RWPE1 (cell line): ENCODE measurements around the gene DEPDC5.
"Not testable (repeated sequence)": the region's sequence is repeated elsewhere in the genome, so short reads cannot be mapped to it uniquely, and the experiment has no call there.

ENCODE experiments used
- CTCF ChIA-PET: fragments of 350-600 bp; sonication (Branson Sonifier 250); formaldehyde crosslinking; extraction: SDS; loops from one replicate; lab custom pipeline; 2021; lab: Yijun Ruan, JAX
- POLR2A ChIA-PET: fragments of 400-600 bp; formaldehyde crosslinking; extraction: SDS; loops from one replicate; lab custom pipeline; 2020; ENCODE audit warnings: antibody characterized with exemption; ENCODE audit not compliant: low non-redundant PET; lab: Yijun Ruan, JAX
- DNase-seq: peaks from one replicate; pipeline ENCODE4 v3.0.0; 2012; ENCODE audit warnings: low spot score
- H3K27ac ChIP-seq: fragments of 450-650 bp; 2 replicates; pipeline ENCODE4 v1.5.1; 2017
- TF ChIP-seq, protein P1 (sequence below): fragments of 450-650 bp; conservative IDR thresholded peaks from 2 replicates; pipeline ENCODE4 v1.5.1; 2017; ENCODE audit warnings: low read depth, mild to moderate bottlenecking

DEPDC5 gene

GRCh38 chr22:31776231-31776630 is 22.4 kb downstream of the DEPDC5 start:
- peak; percentile 8 for DNase-seq
- ChIA-PET CTCF (interaction anchor here (0.6 kb wide), 2 partner anchors 15 to 62 kb away, joined by 3 to 6 read pairs; no protein-coding TSS in a partner anchor), POLR2A (no interaction called here)
- TF ChIP-seq, protein P1, sequence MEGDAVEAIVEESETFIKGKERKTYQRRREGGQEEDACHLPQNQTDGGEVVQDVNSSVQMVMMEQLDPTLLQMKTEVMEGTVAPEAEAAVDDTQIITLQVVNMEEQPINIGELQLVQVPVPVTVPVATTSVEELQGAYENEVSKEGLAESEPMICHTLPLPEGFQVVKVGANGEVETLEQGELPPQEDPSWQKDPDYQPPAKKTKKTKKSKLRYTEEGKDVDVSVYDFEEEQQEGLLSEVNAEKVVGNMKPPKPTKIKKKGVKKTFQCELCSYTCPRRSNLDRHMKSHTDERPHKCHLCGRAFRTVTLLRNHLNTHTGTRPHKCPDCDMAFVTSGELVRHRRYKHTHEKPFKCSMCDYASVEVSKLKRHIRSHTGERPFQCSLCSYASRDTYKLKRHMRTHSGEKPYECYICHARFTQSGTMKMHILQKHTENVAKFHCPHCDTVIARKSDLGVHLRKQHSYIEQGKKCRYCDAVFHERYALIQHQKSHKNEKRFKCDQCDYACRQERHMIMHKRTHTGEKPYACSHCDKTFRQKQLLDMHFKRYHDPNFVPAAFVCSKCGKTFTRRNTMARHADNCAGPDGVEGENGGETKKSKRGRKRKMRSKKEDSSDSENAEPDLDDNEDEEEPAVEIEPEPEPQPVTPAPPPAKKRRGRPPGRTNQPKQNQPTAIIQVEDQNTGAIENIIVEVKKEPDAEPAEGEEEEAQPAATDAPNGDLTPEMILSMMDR = no peak
- H3K27ac ChIP-seq = no peak overlapping the region

DNA sequence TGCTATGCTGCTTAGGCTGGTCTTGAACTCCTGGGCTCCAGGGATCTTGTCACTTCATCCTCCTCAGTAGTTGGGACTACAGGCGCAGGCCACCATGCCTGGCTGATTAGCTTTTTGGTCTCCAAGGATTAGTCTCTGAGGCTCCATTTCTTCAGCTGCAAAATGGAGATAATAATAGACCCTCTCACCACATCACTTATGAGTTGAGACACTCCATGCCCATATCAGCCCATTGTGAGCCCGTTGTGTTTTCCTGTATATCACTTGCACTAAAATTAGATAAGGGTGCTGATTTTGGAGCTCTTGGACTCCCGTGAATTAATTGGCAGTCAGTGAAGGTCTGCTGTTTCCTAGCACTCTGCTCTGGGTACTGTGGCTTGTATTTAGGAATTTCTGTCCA is 36.0 kb downstream of the DEPDC5 start:
- no peak overlapping the region for H3K27ac ChIP-seq
- POLR2A ChIA-PET = no interaction called here
- CTCF ChIA-PET = no interaction called here
- DNase-seq = no peak
- TF ChIP-seq, protein P1 = no peak

DNA sequence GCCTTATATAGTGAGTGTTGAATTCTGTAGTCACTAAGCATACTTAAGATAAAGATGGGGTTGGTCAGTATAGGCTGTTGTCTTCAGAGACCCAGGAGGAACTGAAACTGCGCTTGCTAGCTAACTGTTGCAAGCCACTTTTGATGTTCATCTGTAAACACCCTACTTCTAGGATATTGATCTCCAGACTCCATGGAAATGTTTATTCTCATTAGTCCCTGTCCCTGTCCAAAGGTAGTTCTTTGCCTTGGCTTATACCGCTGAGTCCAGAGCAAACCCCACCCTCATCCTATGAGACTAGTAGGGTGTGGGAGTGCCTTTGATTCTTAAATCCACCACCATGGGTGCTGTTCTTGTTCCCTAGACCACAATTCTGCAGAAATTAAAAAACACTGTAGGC is 36.4 kb downstream of the DEPDC5 start:
- no peak overlapping the region for H3K27ac ChIP-seq
- DNase-seq = no peak
- POLR2A ChIA-PET = no interaction called here
- CTCF ChIA-PET = no interaction called here
- TF ChIP-seq, protein P1 = no peak

GRCh38 chr22:31799358-31799757 is 45.5 kb downstream of the DEPDC5 start:
- DNase-seq, POLR2A ChIA-PET: not testable (repeated sequence)
- peak overlapping the region; percentile 47; the same call in 1 of the 2 replicates for H3K27ac ChIP-seq
- CTCF ChIA-PET = interaction anchor here (0.7 kb wide), 1 partner anchor 75 kb away, joined by 4 read pairs; no protein-coding TSS in a partner anchor

GRCh38 chr22:31800065-31800464 is 46.2 kb downstream of the DEPDC5 start:
- TF ChIP-seq, protein P1 = no peak
- DNase-seq = peak; percentile 57
- POLR2A ChIA-PET = no interaction called here
- peak overlapping the region; percentile 47; the same call in 1 of the 2 replicates for H3K27ac ChIP-seq
- CTCF ChIA-PET = interaction anchor here (0.6 kb wide), 1 partner anchor 129 kb away, joined by 9 read pairs; no protein-coding TSS in a partner anchor

- H3K27ac ChIP-seq, POLR2A ChIA-PET, CTCF ChIA-PET, DNase-seq: not testable (repeated sequence)
These were observed 47.0 kb downstream of the DEPDC5 start for GRCh38 chr22:31800861-31801260.

DNA sequence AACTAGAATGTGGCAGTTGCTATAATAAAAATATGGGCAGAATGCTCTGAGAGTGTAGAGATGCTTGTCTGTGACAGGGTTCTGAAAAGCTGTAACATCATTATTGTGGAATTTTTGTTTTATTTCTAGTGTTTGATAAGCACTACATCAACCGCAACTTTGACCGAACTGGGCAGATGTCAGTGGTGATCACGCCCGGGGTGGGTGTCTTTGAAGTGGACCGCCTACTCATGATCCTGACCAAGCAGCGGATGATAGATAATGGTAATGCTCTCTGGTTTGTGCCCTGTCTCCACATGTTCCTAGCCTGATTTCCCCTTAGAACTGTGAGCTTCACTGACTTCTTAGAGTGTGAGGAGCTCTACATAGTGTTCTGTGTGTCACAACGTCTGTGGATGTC is 48.8 kb downstream of the DEPDC5 start:
- POLR2A ChIA-PET = no interaction called here
- CTCF ChIA-PET = no interaction called here
- DNase-seq = no peak
- TF ChIP-seq, protein P1 = no peak
- no peak overlapping the region for H3K27ac ChIP-seq
